GM18511 (cell line): ENCODE measurements around the gene KYAT1.
"Not testable (repeated sequence)": the region's sequence is repeated elsewhere in the genome, so short reads cannot be mapped to it uniquely, and the experiment has no call there.

Experiments used
- ATAC-seq: cut with Tn5 transposase; IDR thresholded peaks from one replicate; pipeline ENCODE4 v1.9.1; 2021; ENCODE audit warnings: mild to moderate bottlenecking, moderate library complexity; ENCODE audit not compliant: unreplicated experiment

The KYAT1 gene

GRCh38 chr9:128820665-128821583, 60.8 kb downstream of the KYAT1 start:
- no peak for ATAC-seq

GRCh38 chr9:128819716-128820664, 61.8 kb downstream of the KYAT1 start:
- ATAC-seq: no peak

GRCh38 chr9:128818839-128819715, 62.7 kb downstream of the KYAT1 start:
- peak; percentile 38 for ATAC-seq

- ATAC-seq: peak; percentile 87
Observed at GRCh38 chr9:128818099-128818838, 63.5 kb downstream of the KYAT1 start, which contains the start of gene ENDOG. Gene ENDOG (plus strand): TSS chr9:128818500. CDS start chr9:128818685, 185 bp downstream.

- ATAC-seq: no peak
Observed at GRCh38 chr9:128810873-128811272, 70.9 kb downstream of the KYAT1 start.

- no peak for ATAC-seq
Observed at GRCh38 chr9:128809831-128810230, 71.9 kb downstream of the KYAT1 start.

- ATAC-seq: no peak
Observed at GRCh38 chr9:128809036-128809599, 72.6 kb downstream of the KYAT1 start.

- ATAC-seq: no peak
Observed at GRCh38 chr9:128808543-128808942, 73.2 kb downstream of the KYAT1 start.

GRCh38 chr9:128807827-128808226, 73.9 kb downstream of the KYAT1 start:
- no peak for ATAC-seq

- ATAC-seq: no peak
Observed at GRCh38 chr9:128805661-128806060, 76.1 kb downstream of the KYAT1 start.

- no peak for ATAC-seq
Observed at GRCh38 chr9:128802482-128802881, 79.3 kb downstream of the KYAT1 start.

- ATAC-seq: no peak
Observed at GRCh38 chr9:128800061-128800460, 81.7 kb downstream of the KYAT1 start.

- no peak for ATAC-seq
Observed at GRCh38 chr9:128798896-128799295, 82.9 kb downstream of the KYAT1 start.

GRCh38 chr9:128794961-128795360, 86.8 kb downstream of the KYAT1 start:
- not testable (repeated sequence) for ATAC-seq

- ATAC-seq: no peak
Observed at GRCh38 chr9:128792978-128793686, 88.6 kb downstream of the KYAT1 start.

GRCh38 chr9:128792134-128792533, 89.6 kb downstream of the KYAT1 start:
- ATAC-seq: no peak

- ATAC-seq: no peak
Observed at GRCh38 chr9:128790536-128790935, 91.2 kb downstream of the KYAT1 start.

- no peak for ATAC-seq
Observed at GRCh38 chr9:128788445-128788844, 93.3 kb downstream of the KYAT1 start.

GRCh38 chr9:128787659-128788058, 94.1 kb downstream of the KYAT1 start:
- no peak for ATAC-seq
